GM21360 (cell line): ENCODE data around the gene DCAF17.

Experiments used
- ATAC-seq: cut with Tn5 transposase; IDR thresholded peaks from one replicate; pipeline ENCODE4 v1.9.1; 2021; ENCODE audit warnings: mild to moderate bottlenecking, moderate library complexity; ENCODE audit not compliant: unreplicated experiment

DCAF17 gene

DNA sequence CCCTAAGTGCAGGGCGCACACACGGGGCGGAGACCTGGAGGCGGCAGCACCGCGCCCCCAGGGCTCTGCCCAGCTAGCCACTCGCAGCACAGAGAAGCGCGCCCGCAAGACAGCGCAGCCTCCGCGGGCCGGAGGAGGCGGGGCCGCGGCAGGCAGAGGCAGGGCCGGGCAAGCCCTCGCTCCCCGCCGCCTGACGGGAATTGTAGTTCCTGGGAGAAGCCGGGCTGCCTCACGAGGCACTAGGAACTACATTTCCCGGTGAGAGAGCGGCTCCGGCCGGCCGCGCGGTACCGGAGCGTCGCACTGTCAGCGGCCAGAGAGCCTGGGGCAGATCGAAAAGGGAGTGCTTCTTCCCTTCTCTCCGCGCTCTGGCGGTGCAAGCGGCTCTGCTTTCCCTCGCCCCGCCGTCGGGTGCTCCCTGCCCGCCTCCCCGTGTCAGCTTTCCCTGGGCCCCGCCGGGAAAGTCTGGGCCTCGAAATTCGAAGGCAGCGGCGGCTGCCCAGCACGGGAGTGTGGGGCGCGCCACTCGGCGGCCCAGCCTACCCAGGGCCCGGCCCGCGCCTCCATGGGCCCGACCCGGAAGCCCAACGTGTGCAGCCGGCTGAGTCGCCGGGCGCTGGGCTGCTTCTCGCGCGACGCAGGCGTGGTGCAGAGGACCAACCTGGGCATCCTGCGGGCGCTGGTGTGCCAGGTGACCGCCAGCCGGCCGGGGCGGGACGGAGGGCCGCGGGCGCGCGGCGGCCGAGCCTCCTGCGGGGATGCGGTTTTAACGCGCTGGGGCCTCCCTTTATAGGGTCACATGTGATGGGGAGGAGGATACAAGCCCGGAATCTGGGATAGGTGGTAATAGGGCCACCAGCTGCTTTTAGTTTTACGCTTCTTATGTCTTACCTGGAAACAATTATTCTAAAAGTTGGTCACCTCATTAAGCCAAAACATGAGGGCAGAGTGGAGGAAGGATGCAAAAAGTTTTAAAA lies at the start of gene DCAF17:
TSS of gene DCAF17 (plus strand) at position 214 of the 977 bp plus-strand sequence. CDS start at position 566, 352 bp downstream.
- peak; percentile 87 for ATAC-seq

DNA sequence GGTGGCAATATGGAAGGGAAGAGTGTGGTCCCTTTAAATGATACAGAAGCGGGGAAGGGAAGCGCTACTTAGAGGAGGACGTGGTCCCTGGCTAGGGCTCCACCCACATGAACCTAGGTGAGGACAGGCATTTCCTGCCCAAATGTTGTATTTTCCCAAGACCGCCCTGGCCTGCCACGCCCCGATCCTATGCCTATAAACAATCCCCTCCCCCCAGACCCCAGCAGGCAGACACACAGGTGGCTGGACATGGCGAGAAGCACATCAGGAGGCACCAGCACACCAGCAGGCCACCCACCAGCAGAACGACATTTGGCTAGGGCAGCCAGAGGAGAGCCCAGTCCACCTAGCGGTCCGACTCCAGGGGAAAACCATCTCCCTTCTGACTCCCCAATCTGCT lies 47.4 kb upstream of the DCAF17 start:
- ATAC-seq: no peak

GRCh38 chr2:171387052-171387451 lies 47.0 kb upstream of the DCAF17 start:
- no peak for ATAC-seq

- no peak for ATAC-seq
Observed at GRCh38 chr2:171389325-171389724, 44.7 kb upstream of the DCAF17 start.

GRCh38 chr2:171389780-171390179 lies 44.2 kb upstream of the DCAF17 start:
- no peak for ATAC-seq

GRCh38 chr2:171390941-171391516 lies 43.0 kb upstream of the DCAF17 start:
- no peak for ATAC-seq

DNA sequence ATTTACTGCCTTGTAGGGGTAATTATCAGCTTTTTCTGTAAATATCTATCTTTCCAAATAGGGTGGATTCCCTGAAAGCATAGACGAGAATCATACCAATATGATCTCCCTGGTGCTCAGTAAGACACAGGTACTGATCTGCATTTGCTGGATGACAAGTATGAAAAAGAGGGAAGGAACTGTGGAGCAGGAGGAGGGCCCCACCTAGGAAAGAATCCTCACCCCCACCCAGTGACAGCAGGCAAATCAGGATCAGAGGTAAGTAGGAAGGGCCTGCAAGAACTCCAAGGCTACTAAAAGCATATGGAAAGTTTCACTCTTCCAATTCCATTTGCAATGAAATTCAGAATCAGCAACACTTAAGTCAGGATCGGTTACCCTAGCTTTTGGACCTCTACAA lies 42.5 kb upstream of the DCAF17 start:
- ATAC-seq: no peak

DNA sequence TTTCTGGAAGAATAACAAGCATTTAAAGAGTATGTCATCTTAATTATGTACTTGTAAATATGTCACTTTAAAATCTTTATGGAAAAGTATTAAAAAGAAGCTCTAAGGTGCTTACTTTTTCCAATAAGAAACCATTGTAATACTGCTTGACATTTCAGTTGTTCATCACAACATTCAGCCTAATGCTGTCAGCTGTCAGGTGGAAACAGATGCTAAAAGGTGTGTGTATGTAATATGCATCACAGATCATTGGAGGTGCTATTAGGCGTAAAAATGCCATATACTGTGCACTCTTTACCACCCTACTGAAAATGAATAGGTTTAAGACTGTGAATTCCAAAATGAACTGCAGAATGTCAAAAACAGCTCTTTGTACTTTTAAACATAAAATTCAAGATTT lies 40.5 kb upstream of the DCAF17 start:
- no peak for ATAC-seq

DNA sequence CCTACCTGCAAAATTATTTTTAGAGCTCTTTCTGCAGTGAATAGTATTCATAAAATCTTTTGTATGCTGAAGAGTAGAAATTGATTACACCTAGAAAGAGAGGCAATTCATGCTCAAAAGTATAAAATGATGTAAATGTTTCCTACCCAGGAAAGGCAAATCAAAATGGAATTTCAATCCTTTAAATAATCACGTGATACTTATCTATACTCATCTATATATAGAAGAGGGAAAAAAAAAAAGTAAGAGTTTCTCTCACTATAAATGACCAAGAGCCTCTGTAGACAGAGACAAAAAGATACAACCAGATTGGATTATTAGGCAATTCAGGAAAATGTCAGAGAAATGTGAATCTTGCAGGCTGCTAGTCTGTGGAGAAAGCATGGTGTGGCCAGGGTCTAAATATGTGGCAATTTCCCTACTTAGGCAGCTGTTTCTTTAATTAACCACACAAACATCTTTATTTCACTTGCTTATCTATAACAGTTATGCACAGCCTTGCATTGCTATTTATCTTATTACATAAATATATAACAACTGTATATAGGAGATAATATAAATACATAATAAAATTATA lies 39.8 kb upstream of the DCAF17 start:
- ATAC-seq: no peak

DNA sequence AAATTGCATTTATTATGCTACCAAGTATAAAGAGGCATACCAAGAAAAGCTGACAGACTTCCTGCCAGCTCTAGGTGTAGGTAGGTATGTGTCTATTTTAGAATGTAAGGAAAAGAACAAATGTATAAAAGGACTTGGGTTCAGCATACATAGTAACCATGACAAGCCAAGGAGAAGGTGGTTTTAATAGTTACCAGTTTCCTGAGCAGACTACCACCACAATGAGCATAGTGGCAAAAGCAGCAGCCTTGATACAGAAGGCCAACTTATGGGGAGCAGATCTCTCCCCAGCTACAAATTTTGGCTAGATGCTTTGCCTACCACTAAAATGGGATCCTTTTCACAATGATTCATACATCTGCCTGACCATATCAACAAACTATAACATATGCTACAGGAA lies 34.7 kb upstream of the DCAF17 start:
- ATAC-seq: no peak

GRCh38 chr2:171400395-171400794 lies 33.6 kb upstream of the DCAF17 start:
- no peak for ATAC-seq

DNA sequence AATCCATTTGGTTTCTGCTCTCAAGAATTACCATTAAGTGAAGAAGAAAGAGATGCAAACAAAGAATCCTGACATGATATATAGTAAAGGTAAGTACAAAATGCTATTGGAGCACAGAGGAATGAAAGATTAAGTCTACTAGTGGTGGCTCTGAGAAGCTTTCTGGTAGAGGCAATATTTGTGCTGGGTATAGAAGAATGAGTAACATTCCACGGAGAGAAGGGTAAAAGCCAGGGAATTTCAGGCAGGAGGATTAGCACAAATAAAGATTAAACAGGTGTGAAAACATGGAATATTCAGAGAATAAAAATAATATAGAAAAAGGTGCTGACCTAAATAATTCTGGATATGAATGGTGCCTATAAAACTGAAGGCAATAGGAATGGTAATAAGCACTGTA lies 32.1 kb upstream of the DCAF17 start:
- ATAC-seq: no peak

- ATAC-seq: no peak
Observed at GRCh38 chr2:171402906-171403580, 31.0 kb upstream of the DCAF17 start.

- no peak for ATAC-seq
Observed at GRCh38 chr2:171404261-171404660, 29.8 kb upstream of the DCAF17 start.

- no peak for ATAC-seq
Observed at GRCh38 chr2:171404719-171405118, 29.3 kb upstream of the DCAF17 start.

DNA sequence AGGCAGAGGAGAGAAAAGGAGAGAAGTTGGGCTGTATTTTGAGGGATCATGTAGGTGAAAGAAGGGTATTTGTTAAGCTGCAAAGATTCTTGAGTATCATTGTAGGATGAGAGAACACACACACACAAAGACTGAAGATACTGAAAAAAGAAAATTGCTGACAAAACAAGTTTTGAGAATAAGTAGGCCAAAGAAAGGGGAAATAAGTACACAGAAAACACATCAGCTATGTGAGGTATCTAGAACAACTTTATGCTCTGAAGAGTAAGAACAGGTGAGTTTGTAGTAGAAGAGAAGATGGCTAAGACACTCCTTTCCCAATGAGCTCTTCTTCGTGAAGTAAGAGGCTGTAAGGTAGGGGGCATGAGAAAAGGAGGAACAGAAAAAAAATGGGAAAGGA lies 28.5 kb upstream of the DCAF17 start:
- ATAC-seq: no peak

- no peak for ATAC-seq
Observed at GRCh38 chr2:171406044-171406443, 28.0 kb upstream of the DCAF17 start.

- no peak for ATAC-seq
Observed at GRCh38 chr2:171407030-171407675, 26.9 kb upstream of the DCAF17 start.

DNA sequence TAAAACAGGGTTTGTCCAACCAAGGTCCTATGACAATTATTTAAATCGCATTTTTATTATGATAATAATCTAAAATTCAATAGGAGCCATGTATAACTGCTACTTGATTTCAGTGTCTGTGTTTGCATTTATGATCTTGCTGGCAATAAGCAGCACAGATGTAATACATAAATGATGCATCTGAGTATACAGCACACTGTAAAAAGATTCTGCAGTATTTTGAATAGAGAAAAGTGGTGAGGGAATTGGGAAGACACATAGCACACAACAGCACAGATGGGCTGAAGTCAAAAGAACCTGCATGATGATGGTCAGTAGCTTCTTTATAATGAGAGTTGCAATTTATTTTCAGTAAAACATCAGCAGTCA lies 26.4 kb upstream of the DCAF17 start:
- no peak for ATAC-seq

- ATAC-seq: no peak
Observed at GRCh38 chr2:171409436-171409971, 24.5 kb upstream of the DCAF17 start.

GRCh38 chr2:171410101-171410500 lies 23.9 kb upstream of the DCAF17 start:
- ATAC-seq: no peak
